ENCODE data around the gene CFAP68. TPM values are rescaled to one million over a fixed set of nuclear protein-coding genes. Genes with fewer than 3 reads are reported as not detected.

The CFAP68 gene
- total and polyA plus RNA-seq, 2 of the 8 experiments (the other 6 are each of a cell fraction or from before 2014, with no cell fraction given): 21.4 to 43.1 TPM

- Histone ChIP-seq H2BK20ac (ENCODE audit: low read length) (no peak overlapping the region), H2BK5ac (ENCODE audit: low read depth, low read length) (no peak overlapping the region), H3K4me3 (ENCODE audit: extremely low read depth in 1 of 4, insufficient read depth in 2 of 4, low read depth in 3 of 4, low read length in 4 of 4) (no peak overlapping the region), H2BK120ac (replicated peaks; ENCODE audit: low read depth, low read length) (no peak overlapping the region), H3K4ac (replicated peaks; ENCODE audit: insufficient read length, low read depth, low read length) (no peak overlapping the region), H3K4me2 (ENCODE audit: insufficient read depth in 1 of 2, low read depth in 2 of 2, low read length in 2 of 2) (no peak overlapping the region), H4K91ac (replicated peaks; ENCODE audit: insufficient read length, low read length) (no peak overlapping the region), H3K79me1 (ENCODE audit: low read depth, low read length) (no peaks in the 10 kb centered on the region), H3K56ac (replicated peaks; ENCODE audit: insufficient read length, low read depth, low read length) (no peak overlapping the region), H3K23ac (ENCODE audit: insufficient read length) (no peak overlapping the region), H3K27me3 (replicated peaks in 1 of 4; ENCODE audit: control insufficient read depth in 3 of 4, extremely low read depth in 1 of 4, insufficient read depth in 3 of 4, low read length in 3 of 4) (no peaks in the 10 kb centered on the region), H3K27ac (ENCODE audit: low read depth, low read length) (no peak overlapping the region), H3K36me3 (ENCODE audit: control insufficient read depth in 2 of 4, insufficient read depth in 4 of 4, low read length in 3 of 4) (peaks cover 0 to 5% (median 0%) of the 10 kb centered on the region in 4 experiments; a peak in 1 of 8 replicates), H4K8ac (ENCODE audit: extremely low read depth, insufficient read depth, low read length) (no peak overlapping the region), H2BK12ac (ENCODE audit: low read depth, low read length) (no peak overlapping the region), H4K5ac (ENCODE audit: insufficient read length, low read depth, low read length) (no peak overlapping the region), H3K4me1 (replicated peaks in 1 of 4; ENCODE audit: control insufficient read depth in 3 of 4, insufficient read depth in 4 of 4, low read length in 3 of 4) (no peaks in the 10 kb centered on the region; a peak in 1 of 7 replicates), H3K23me2 (ENCODE audit: low read depth, low read length) (no peaks in the 10 kb centered on the region), H3K9ac (replicated peaks in 1 of 4; ENCODE audit: extremely low read depth in 1 of 4, low read depth in 3 of 4, low read length in 3 of 4) (peak overlapping the region in 1 of 4 experiments; percentile 14; a peak in 1 of 7 replicates), H3K14ac (ENCODE audit: insufficient read length) (no peak overlapping the region), H2AFZ (ENCODE audit: low read length) (no peak overlapping the region), H2AK5ac (ENCODE audit: low read depth, low read length) (no peak overlapping the region), H3K18ac (ENCODE audit: extremely low read depth, low read length) (no peak overlapping the region), H2BK15ac (ENCODE audit: low read length) (no peak overlapping the region), H3K79me2 (ENCODE audit: control insufficient read depth in 1 of 2, insufficient read depth in 2 of 2, low read length in 2 of 2) (no peaks in the 10 kb centered on the region), H4K20me1 (replicated peaks in 1 of 2; ENCODE audit: control insufficient read depth in 1 of 2, insufficient read depth in 2 of 2, low read length in 2 of 2) (no peaks in the 10 kb centered on the region), H3K9me3 (ENCODE audit: insufficient read depth in 2 of 2, low read depth in 1 of 2, low read length in 1 of 2) (no peaks in the 10 kb centered on the region)
- FAIRE-seq (no peak), DNase-seq (ENCODE audit: low read depth in 1 of 2, low spot score in 2 of 2) (no peak)
- 71% methylated on average over 1 of the region's 1 CpG; no CpG with 5 or more reads in 1 of the 2 experiments for WGBS, 2 experiments (ENCODE audit: extremely low coverage in 1 of 2, insufficient coverage in 1 of 2, insufficient read length in 1 of 2, insufficient replicate concordance in 2 of 2, low coverage in 1 of 2, low lambda C conversion rate in 2 of 2, missing lambda C conversion rate in 1 of 2)
- ChIA-PET CTCF (ENCODE audit: partially characterized antibody) (interaction anchor here (0.6 to 2.4 kb wide), 14 partner anchors 11 to 417 kb away, joined by 3 to 10 read pairs (median 3); partner anchors contain the start of gene SIK2), POLR2A (ENCODE audit: partially characterized antibody) (interaction anchor here (0.6 to 1.7 kb wide), 2 partner anchors 25 to 82 kb away, joined by 3 to 4 read pairs; partner anchors contain the start of gene ALG9)
- no peak for TF ChIP-seq TBP (IDR thresholded peaks at IDR 0.05; ENCODE audit: low read depth, low read length)
- TF ChIP-seq EP300 (IDR thresholded peaks at IDR 0.05; ENCODE audit: borderline replicate concordance in 1 of 2, low read depth in 2 of 2, low read length in 2 of 2): no peak
- TF ChIP-seq KDM5A (IDR thresholded peaks at IDR 0.05; ENCODE audit: low read length): no peak
- no peak for TF ChIP-seq EZH2 (IDR thresholded peaks at IDR 0.05; ENCODE audit: low read depth, low read length, severe bottlenecking)
- no peak for TF ChIP-seq NANOG (IDR thresholded peaks at IDR 0.05; ENCODE audit: insufficient read depth, low read depth, low read length, poor library complexity, severe bottlenecking)
- TF ChIP-seq CTBP2 (IDR thresholded peaks at IDR 0.05; ENCODE audit: borderline replicate concordance, insufficient read depth, insufficient read length, low read length): no peak
- TF ChIP-seq GABPA (IDR thresholded peaks at IDR 0.05; ENCODE audit: borderline replicate concordance, insufficient read depth, low read length): no peak
- no peak for TF ChIP-seq PHF8 (conservative IDR thresholded peaks at IDR 0.05; ENCODE audit: low read depth, low read length)
- no peak for TF ChIP-seq E2F6 (IDR thresholded peaks at IDR 0.05)
- no peak for TF ChIP-seq KDM4A (IDR thresholded peaks at IDR 0.05; ENCODE audit: low read depth, low read length, severe bottlenecking)
- no peak for TF ChIP-seq CHD2 (IDR thresholded peaks at IDR 0.05; ENCODE audit: low read length)
Measured at GRCh38 chr11:111846636-111847035, 32.7 kb upstream of the CFAP68 start.
